ENCODE measurements around the gene TSPAN15.
A peak's percentile ranks its signal among the peaks of the same experiment; 100 is the strongest.

TSPAN15 gene

DNA sequence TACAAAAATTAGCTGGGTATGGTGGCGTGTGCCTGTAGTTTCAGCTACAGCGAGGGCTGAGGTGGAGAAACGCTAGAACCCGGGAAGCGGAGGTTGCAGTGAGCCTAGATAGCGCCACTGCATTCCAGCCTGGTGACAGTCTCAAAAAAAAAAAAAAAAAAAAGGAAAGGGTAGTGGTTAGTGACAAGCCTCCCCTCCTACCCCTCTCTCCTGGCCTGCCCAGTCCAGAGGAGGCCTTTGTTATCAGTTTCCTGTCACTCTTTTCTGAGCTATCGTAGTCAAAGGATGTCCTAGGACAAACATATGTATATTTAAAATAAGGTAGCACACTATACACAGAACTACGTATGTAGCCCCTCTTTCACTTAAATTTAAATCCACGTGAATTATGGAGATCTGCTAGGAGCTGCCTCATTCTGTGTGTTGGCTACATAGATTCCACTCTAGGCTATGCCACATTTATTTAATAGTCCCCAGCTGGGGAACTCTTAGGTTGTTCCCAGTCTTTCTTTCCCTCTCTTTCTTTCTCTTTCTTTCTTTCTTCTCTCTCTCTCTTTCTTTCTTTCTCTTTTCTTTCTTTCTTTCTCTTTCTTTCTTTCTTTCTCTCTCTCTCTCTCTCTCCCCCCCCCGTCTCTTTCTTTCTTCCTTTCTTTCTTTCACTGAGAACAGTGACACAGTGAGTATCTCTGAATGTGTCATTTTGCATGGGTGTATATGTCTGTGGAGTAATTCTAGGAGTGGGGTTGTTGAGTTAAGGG lies 3.9 kb downstream of the TSPAN15 start:
- Histone ChIP-seq H3K9me3 (ENCODE audit: control insufficient read depth, insufficient read depth, low read depth, low read length) (no peaks in the 10 kb centered on the region), H3K36me3 (ENCODE audit: control insufficient read depth in 2 of 2, insufficient read depth in 1 of 2, low read length in 2 of 2) (peaks cover 0 to 7% of the 10 kb centered on the region in 2 experiments; a peak in 2 of 3 replicates)

DNA sequence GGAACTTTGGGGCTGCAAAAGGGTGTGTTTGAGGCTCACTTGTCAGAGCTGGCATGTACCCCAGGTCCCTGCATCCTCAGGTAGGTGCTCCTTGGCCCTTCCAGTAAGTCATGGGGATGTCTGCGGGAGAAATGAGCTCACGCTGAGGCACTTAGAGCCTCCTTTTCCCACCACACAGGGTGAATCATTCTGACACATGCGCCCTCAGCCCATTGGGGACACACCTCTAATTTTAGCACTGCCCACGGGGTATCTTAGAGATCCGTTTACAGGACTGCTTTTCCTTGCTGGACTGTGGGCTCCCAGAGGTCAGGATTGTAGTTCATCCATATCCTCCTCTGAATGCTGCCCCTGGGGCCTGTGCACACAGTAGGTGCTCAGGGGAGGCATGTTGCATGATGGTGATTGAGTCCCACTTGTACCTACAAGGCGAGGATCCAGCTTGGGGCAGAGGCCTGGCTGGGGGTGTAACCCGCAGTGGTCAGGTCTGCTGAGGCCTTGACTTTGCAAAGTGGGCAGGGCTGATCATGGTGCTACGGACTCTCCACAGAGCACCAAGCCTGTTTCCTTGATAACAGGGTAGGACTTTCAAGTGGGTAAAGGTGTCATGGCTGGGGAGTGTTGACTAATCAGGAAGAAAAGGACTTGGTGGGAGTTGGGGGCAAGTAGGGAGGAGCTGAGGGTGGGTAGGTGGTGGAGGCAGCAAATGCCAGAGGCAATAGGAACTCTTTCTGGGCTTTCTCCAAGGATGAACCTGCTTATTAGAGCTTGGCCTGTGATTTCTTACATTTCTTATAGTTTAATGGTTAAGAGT lies 5.8 kb downstream of the TSPAN15 start:
- Histone ChIP-seq H3K36me3 (ENCODE audit: control insufficient read depth in 2 of 2, insufficient read depth in 1 of 2, low read length in 2 of 2) (peaks cover 0 to 7% of the 10 kb centered on the region in 2 experiments; a peak in 2 of 3 replicates), H3K9me3 (ENCODE audit: control insufficient read depth, insufficient read depth, low read depth, low read length) (no peaks in the 10 kb centered on the region), H3K27ac (ENCODE audit: extremely low read depth, low read depth, low read length) (no peak overlapping the region), H3K4me3 (ENCODE audit: low read depth, low read length) (no peak overlapping the region), H3K4me1 (ENCODE audit: control insufficient read depth, insufficient read depth, low read length) (peaks cover 3% of the 10 kb centered on the region; the same call in 1 of the 2 replicates)
- TF ChIP-seq, protein P1, sequence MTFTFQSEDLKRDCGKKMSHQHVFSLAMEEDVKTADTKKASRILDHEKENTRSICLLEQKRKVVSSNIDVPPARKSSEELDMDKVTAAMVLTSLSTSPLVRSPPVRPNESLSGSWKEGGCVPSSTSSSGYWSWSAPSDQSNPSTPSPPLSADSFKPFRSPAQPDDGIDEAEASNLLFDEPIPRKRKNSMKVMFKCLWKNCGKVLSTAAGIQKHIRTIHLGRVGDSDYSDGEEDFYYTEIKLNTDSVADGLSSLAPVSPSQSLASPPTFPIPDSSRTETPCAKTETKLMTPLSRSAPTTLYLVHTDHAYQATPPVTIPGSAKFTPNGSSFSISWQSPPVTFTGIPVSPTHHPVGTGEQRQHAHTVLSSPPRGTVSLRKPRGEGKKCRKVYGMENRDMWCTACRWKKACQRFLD (tag by site-specific recombination; IDR thresholded peaks at IDR 0.05) = no peak
- no peak for TF ChIP-seq ZNF2 (tag by site-specific recombination; IDR thresholded peaks at IDR 0.05)
- TF ChIP-seq ZNF76 (tag by site-specific recombination; IDR thresholded peaks at IDR 0.05; ENCODE audit: borderline replicate concordance, low read depth) = no peak
- no peak for TF ChIP-seq SETDB1 (IDR thresholded peaks at IDR 0.05; ENCODE audit: insufficient read length, low read length)
- no peak for TF ChIP-seq ZSCAN23 (tag by site-specific recombination; IDR thresholded peaks at IDR 0.05)
- peak; percentile 82 for TF ChIP-seq ZFHX2 (tag by site-specific recombination; conservative IDR thresholded peaks at IDR 0.05)
- no peak for TF ChIP-seq GLIS2 (tag by site-specific recombination; IDR thresholded peaks at IDR 0.05)
- TF ChIP-seq EGR2 (tag by site-specific recombination; IDR thresholded peaks at IDR 0.05; ENCODE audit: low read depth) = peak; percentile 86
- CTCF ChIA-PET = interaction anchor here (0.6 to 1.6 kb wide), 2 partner anchors 7 to 50 kb away, joined by 5 to 7 read pairs; no protein-coding TSS in a partner anchor
- POLR2A ChIA-PET = interaction anchor here (0.5 to 1.7 kb wide), 2 partner anchors 10 to 539 kb away, joined by 3 to 4 read pairs; no protein-coding TSS in a partner anchor

More for the DNA sequence above, 3.9 kb downstream of the TSPAN15 start:
- Histone ChIP-seq H3K4me1 (ENCODE audit: control insufficient read depth, insufficient read depth, low read length) (peaks cover 3% of the 10 kb centered on the region; the same call in 1 of the 2 replicates), H3K4me3 (ENCODE audit: low read depth, low read length) (no peak overlapping the region), H3K27ac (ENCODE audit: extremely low read depth, low read depth, low read length) (no peak overlapping the region)
- no peak for TF ChIP-seq ZNF624 (tag by site-specific recombination; IDR thresholded peaks at IDR 0.05)
- TF ChIP-seq PRDM1 (tag by site-specific recombination; IDR thresholded peaks at IDR 0.05) = peak; percentile 54; the same call in 1 of the 2 replicates
- no peak for TF ChIP-seq ZNF354C (tag by site-specific recombination; IDR thresholded peaks at IDR 0.05; ENCODE audit: borderline replicate concordance, low read depth)
- TF ChIP-seq, protein P2, sequence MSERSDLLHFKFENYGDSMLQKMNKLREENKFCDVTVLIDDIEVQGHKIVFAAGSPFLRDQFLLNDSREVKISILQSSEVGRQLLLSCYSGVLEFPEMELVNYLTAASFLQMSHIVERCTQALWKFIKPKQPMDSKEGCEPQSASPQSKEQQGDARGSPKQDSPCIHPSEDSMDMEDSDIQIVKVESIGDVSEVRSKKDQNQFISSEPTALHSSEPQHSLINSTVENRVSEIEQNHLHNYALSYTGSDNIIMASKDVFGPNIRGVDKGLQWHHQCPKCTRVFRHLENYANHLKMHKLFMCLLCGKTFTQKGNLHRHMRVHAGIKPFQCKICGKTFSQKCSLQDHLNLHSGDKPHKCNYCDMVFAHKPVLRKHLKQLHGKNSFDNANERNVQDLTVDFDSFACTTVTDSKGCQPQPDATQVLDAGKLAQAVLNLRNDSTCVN (tag by site-specific recombination; optimal IDR thresholded peaks at IDR 0.05) = no peak
- TF ChIP-seq ZNF366 (tag by site-specific recombination; conservative IDR thresholded peaks at IDR 0.05) = peak; percentile 84
- TF ChIP-seq ZNF175 (tag by site-specific recombination; IDR thresholded peaks at IDR 0.05) = no peak
- TF ChIP-seq ZNF433 (tag by site-specific recombination; IDR thresholded peaks at IDR 0.05; ENCODE audit: low read depth) = no peak
- no peak for TF ChIP-seq ZNF10 (tag by site-specific recombination; IDR thresholded peaks at IDR 0.05)
- ChIA-PET CTCF (interaction anchor here (0.6 to 1.1 kb wide), 3 partner anchors 15 to 386 kb away, joined by 3 to 4 read pairs (median 4); no protein-coding TSS in a partner anchor), POLR2A (interaction anchor here (0.7 kb wide), 1 partner anchor 285 kb away, joined by 4 read pairs; no protein-coding TSS in a partner anchor)

DNA sequence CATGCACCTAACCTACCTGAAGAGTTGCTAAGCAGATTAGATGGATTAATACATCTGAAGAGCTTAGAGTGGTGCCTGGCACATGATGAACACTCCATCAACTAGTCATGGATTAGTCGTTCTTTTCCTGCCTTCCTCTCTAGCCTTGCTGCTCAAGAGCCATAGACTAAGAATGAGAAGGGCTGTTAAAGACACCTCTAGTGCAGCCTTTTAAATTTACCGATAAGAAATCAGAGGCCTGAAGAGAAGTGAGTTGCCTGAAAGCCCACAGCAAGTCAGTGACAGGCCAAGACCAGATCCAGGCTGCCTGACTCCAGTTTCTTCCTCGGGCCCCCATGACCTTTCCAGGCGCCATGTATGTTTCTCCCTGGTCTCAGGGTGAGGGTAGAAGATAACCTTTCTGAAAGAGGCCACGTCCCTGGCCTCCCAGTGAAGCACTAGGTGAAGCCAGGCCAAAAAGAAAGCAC lies 6.5 kb downstream of the TSPAN15 start:
- ChIA-PET CTCF (interaction anchor here (0.6 to 1.6 kb wide), 3 partner anchors 8 to 71 kb away, joined by 3 to 7 read pairs (median 5); no protein-coding TSS in a partner anchor), POLR2A (interaction anchor here (0.6 to 1.7 kb wide), 2 partner anchors 11 to 18 kb away, joined by 3 read pairs; no protein-coding TSS in a partner anchor)
- Histone ChIP-seq H3K4me1 (ENCODE audit: control insufficient read depth, insufficient read depth, low read length) (peaks cover 3% of the 10 kb centered on the region; the same call in 1 of the 2 replicates), H3K4me3 (ENCODE audit: low read depth, low read length) (no peak overlapping the region), H3K9me3 (ENCODE audit: control insufficient read depth, insufficient read depth, low read depth, low read length) (no peaks in the 10 kb centered on the region), H3K36me3 (ENCODE audit: control insufficient read depth in 2 of 2, insufficient read depth in 1 of 2, low read length in 2 of 2) (peaks cover 0 to 7% of the 10 kb centered on the region in 2 experiments; a peak in 2 of 3 replicates), H3K27ac (ENCODE audit: extremely low read depth, low read depth, low read length) (no peak overlapping the region)
- 0 out of 2 replicates have a peak, but pooled peaks have one; percentile 27 for TF ChIP-seq ZNF10 (tag by site-specific recombination; IDR thresholded peaks at IDR 0.05)
- TF ChIP-seq ZNF211 (tag by site-specific recombination; IDR thresholded peaks at IDR 0.05; ENCODE audit: low read depth) = no peak
- 0 out of 2 replicates have a peak, but pooled peaks have one; percentile 20 for TF ChIP-seq ZBTB17 (tag by site-specific recombination; IDR thresholded peaks at IDR 0.05)
